Raji (cell line): ENCODE results near the gene SLC25A36.

Experiments used
- POLR2A ChIP-seq: IDR thresholded peaks from 2 replicates; pipeline ENCODE4 v1.6.1; 2011; ENCODE audit warnings: low read depth, low read length, control low read depth; ENCODE audit not compliant: insufficient read depth

SLC25A36 gene

GRCh38 chr3:140950863-140951262 lies 9.2 kb downstream of the SLC25A36 start:
- TF ChIP-seq POLR2A = no peak

DNA sequence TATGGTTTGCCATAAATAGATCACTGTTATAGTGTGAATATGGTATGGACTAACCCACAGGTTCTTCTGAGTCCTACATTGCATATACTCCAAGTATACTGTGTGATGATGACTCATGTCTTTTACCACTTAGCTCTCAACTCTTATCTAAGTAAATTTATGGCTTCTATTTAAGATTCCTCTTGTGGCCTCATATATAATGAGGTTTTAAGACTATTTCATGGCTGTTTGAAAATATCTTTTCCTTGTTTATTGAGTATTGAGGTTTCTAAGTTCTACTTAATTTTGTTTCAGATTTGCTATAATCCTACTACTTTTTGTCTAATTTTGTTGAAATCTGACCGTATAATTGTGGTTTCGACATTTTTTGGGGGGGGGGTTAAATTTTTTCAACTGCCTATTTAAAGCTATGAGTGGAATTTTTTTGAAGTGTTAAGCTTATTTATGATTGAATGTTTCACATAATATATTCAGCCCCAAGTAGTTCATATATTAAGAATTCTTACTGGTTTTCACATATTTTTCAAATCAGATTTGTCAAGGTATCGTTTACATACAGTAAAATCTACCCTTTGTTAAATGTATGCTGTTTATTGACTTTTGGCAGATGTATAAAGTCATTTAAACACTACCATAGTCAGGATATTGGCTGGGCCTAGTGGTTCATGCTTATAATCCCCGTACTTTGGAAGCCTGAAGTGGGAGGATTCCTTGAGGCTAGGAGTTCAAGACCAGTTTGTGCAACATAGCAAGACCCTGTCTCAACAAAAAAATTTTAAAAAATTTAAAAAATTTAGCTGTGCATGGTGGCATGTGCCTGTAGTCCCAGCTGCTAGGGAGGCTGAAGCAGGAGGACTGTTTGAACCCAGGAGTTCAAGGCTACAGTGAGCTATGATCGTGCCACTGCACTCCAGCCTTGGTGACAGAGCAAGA lies 11.7 kb downstream of the SLC25A36 start:
- TF ChIP-seq POLR2A = no peak

DNA sequence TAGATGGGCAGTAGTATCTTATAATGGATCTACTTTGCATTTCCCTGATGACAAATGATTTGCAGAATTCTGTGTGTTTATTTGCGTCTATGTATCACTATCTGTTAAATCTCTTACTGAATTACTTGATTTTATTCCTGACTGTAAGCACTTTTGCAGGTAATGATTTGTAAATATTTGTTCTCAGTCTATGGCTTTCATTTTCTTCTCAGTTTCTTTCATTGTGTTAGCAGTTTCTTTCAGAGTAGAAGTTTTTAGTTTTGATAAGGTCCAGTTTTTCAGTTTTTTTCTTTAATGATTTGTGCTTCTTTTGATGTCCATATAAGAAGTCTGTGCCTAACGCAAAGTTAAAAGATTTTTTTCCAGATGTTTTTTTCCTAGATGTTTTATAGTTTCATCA lies 12.9 kb downstream of the SLC25A36 start:
- TF ChIP-seq POLR2A = no peak

DNA sequence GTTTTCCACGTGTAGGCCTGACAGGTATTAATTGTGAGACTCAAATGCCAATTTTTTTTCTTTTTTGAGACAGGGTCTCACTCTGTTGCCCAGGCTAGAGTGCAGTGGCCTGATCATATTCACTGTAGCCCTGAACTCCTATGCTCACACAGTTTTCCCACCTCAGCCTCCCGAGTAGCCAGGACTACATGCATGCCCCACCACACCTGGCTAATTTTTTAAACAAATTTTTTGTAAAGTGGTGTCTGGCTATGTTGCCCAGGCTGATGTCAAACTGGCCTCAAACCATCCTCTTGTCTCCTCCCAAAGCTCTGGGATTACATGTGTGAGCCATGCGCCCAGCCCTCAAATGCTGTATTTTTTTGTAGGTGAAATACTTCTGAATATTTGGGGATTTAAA lies 14.0 kb downstream of the SLC25A36 start:
- TF ChIP-seq POLR2A = no peak

DNA sequence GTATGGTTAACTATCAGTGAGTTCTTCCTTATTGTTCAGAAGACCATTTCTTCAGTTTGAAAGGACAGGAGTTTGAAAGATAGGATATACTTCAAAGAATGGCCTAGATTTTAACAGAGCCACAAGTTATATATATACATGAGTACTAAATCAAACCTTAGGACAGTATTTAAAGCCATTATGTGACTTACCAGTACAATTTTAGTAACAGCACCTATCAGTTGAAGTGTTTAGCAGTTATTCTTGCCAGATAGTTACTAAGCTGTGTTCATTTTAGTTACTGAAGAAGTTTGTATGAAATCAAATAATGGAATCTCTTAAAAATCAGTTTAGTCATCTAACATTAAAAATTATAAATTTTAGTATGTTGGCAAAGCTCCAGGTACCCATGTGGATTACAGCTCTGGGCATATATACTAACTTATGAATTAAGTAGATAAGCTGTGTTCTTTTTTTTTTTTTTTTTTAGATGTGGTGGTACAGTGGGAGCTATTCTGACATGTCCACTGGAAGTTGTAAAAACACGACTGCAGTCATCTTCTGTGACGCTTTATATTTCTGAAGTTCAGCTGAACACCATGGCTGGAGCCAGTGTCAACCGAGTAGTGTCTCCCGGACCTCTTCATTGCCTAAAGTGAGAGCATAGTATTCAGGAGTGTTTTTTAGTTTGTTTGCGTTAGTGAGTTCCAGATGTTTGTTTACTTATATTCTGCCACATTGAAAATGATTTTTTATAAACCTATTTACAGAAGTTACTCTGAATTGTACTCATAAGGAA lies 14.6 kb downstream of the SLC25A36 start:
- TF ChIP-seq POLR2A = no peak

DNA sequence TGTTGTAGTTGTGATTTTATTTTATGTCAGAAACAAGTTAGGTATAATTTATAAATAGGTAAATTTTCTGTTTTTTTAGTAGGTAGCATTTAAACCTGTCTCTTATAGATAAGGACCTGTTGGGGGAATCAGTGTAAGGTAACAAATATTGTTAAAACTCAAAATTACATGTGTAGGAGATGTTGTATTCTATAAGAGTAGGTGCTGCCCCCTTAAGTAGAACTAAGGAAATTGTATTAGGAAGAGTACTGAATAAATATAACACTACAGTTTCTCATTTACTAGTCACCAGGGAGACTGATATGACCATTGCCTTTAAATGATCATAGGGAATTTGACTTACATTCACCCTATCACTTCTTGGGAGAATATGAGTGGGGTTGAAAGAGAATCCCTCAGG lies 31.2 kb downstream of the SLC25A36 start:
- TF ChIP-seq POLR2A = no peak

- TF ChIP-seq POLR2A = no peak
Observed at GRCh38 chr3:140974900-140975299, 33.3 kb downstream of the SLC25A36 start.

GRCh38 chr3:140980663-140981062 lies 39.0 kb downstream of the SLC25A36 start:
- TF ChIP-seq POLR2A = no peak

DNA sequence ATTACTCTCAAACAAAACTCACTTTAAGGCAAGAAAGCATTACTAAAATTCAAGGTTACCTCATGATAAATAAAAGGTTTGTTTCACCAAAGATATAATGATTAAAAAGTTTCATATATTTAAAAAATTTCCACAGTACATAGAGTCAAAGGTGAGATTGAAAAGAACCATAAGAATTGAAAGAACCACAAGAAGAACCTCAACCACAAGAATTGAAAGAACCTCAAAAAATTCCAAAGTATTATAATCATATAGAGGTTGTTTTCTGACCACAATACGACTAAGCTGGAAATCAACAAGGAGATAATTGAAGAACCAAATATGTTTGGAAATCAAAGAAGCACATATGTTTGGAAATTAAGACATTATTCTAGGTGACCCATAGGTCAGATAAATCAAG lies 52.7 kb downstream of the SLC25A36 start:
- TF ChIP-seq POLR2A = no peak

DNA sequence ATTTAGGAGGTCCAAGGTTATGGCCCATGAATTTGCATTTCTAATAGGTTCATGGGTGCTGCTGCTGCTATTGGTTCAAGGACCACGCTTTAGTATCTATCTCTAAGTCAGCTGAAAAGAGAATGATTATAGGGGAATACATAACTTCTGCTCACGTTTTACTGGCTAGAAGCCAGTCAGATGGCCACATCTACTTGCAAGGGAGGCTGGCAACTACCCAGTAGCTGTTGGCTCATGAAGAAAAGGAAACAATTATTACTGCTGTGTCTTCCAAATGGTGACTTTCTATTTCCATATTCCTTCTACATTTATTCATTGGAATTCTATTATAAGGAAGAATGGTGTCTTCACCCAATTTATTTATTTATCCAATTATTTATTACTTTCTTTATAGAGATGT lies 54.2 kb downstream of the SLC25A36 start:
- TF ChIP-seq POLR2A = no peak

- no peak for TF ChIP-seq POLR2A
Observed at GRCh38 chr3:141000027-141000663, 58.5 kb downstream of the SLC25A36 start.

GRCh38 chr3:141000686-141001085 lies 59.0 kb downstream of the SLC25A36 start:
- TF ChIP-seq POLR2A = no peak

GRCh38 chr3:141006344-141006743 lies 64.7 kb downstream of the SLC25A36 start:
- TF ChIP-seq POLR2A = no peak

DNA sequence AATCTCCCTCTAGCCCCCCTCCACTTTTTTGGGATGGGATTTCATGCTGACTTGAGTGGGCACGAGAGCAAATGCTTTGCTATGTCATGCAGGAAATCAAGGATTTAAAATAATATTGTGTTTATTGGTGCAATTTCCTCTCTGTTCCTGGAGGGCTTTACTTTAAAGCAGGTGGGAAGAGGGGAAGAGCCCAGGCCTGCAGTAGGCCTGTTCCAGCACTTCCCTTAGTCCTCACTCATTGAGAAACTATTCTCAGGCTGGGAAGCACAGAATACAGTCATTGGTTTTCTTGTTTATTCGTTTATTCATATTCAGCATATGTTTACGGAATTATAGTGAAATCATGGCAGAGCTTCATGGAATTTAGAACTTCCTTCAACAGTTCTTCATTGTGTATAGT lies 67.9 kb downstream of the SLC25A36 start:
- no peak for TF ChIP-seq POLR2A

- no peak for TF ChIP-seq POLR2A
Observed at GRCh38 chr3:141011232-141011996, 69.8 kb downstream of the SLC25A36 start.
